Skeletal muscle tissue (tissue), 4 donors: ENCODE measurements around the gene PTP4A2. TPM values are rescaled to one million over a fixed set of nuclear protein-coding genes. Genes with fewer than 3 reads are reported as not detected.

Experiments used
- H3K27ac ChIP-seq: one replicate; pipeline ENCODE4 v1.7.0; 2013; ENCODE audit warnings: mild to moderate bottlenecking, low read depth, low read length, inconsistent platforms
- H3K27me3 ChIP-seq, 3 donors: one replicate each; pipeline ENCODE4 v1.7.0; 2013; ENCODE audit warnings: low read length in 3 of 3; ENCODE audit not compliant: control insufficient read depth in 3 of 3, insufficient read depth in 3 of 3
- H3K36me3 ChIP-seq, 3 donors: one replicate each; pipeline ENCODE4 v1.7.0; 2013; ENCODE audit warnings: low read length in 3 of 3; ENCODE audit not compliant: control insufficient read depth in 3 of 3, insufficient read depth in 3 of 3
- H3K4me1 ChIP-seq, 3 donors: one replicate each; pipeline ENCODE4 v1.7.0; 2013; ENCODE audit warnings: low read length in 3 of 3, mild to moderate bottlenecking in 3 of 3; ENCODE audit not compliant: control insufficient read depth in 3 of 3, insufficient read depth in 3 of 3
- H3K4me3 ChIP-seq, 3 donors: one replicate each; pipeline ENCODE4 v1.7.0; 2013; ENCODE audit warnings: low read length in 3 of 3
- H3K9ac ChIP-seq, 3 donors: one replicate each; pipeline ENCODE4 v1.7.0; 2013; ENCODE audit warnings: low read length in 3 of 3, mild to moderate bottlenecking in 3 of 3, moderate library complexity in 2 of 3, low read depth in 1 of 3
- H3K9me3 ChIP-seq, 3 donors: one replicate each; pipeline ENCODE4 v1.7.0; 2013; ENCODE audit warnings: low read length in 3 of 3; ENCODE audit not compliant: control insufficient read depth in 3 of 3
- total RNA-seq: library from RNA; depleted of rRNA; stranded (reverse); fragments of >200 nt; gene quantifications from one replicate; pipeline ENCODE4 v1.2.3, GENCODE V29; 2014
- donor health status: Osteomylitis.

PTP4A2 gene
- total RNA-seq, 1 donor from 2014 or later: 457 TPM

GRCh38 chr1:31877544-31877943 lies 60.6 kb downstream of the PTP4A2 start:
- Histone ChIP-seq H3K9ac (no peak overlapping the region), H3K27ac (no peak overlapping the region), H3K9me3 (no peaks in the 10 kb centered on the region), H3K36me3 (no peaks in the 10 kb centered on the region), H3K27me3 (no peaks in the 10 kb centered on the region), H3K4me3 (no peak overlapping the region), H3K4me1 (peaks cover 0 to 9% (median 0%) of the 10 kb centered on the region in 3 donors)

- H3K36me3 ChIP-seq: no peaks in the 10 kb centered on the region
- H3K4me3 ChIP-seq: no peak overlapping the region
- no peaks in the 10 kb centered on the region for H3K9me3 ChIP-seq
- H3K4me1 ChIP-seq: peaks cover 0 to 2% (median 0%) of the 10 kb centered on the region in 3 donors
- H3K9ac ChIP-seq: no peak overlapping the region
- H3K27me3 ChIP-seq: no peaks in the 10 kb centered on the region
- no peak overlapping the region for H3K27ac ChIP-seq
Observed at GRCh38 chr1:31875636-31876236, 62.4 kb downstream of the PTP4A2 start.

- Histone ChIP-seq H3K9me3 (no peaks in the 10 kb centered on the region), H3K27me3 (no peaks in the 10 kb centered on the region)
Observed at GRCh38 chr1:31874942-31875341, 63.2 kb downstream of the PTP4A2 start.

GRCh38 chr1:31872658-31873636 lies 65.2 kb downstream of the PTP4A2 start:
- H3K27me3 ChIP-seq: no peaks in the 10 kb centered on the region
- no peaks in the 10 kb centered on the region for H3K36me3 ChIP-seq
- H3K9ac ChIP-seq: no peak overlapping the region
- H3K4me3 ChIP-seq: no peak overlapping the region
- no peaks in the 10 kb centered on the region for H3K4me1 ChIP-seq
- no peaks in the 10 kb centered on the region for H3K9me3 ChIP-seq
- no peak overlapping the region for H3K27ac ChIP-seq

More at GRCh38 chr1:31874942-31875341, 63.2 kb downstream of the PTP4A2 start:
- Histone ChIP-seq H3K4me1 (no peaks in the 10 kb centered on the region), H3K9ac (no peak overlapping the region), H3K27ac (no peak overlapping the region), H3K4me3 (no peak overlapping the region), H3K36me3 (no peaks in the 10 kb centered on the region)

GRCh38 chr1:31871703-31872102 lies 66.5 kb downstream of the PTP4A2 start:
- Histone ChIP-seq H3K9ac (no peak overlapping the region), H3K27ac (no peak overlapping the region), H3K27me3 (no peaks in the 10 kb centered on the region), H3K36me3 (no peaks in the 10 kb centered on the region), H3K4me1 (no peaks in the 10 kb centered on the region), H3K4me3 (no peak overlapping the region), H3K9me3 (no peaks in the 10 kb centered on the region)

- Histone ChIP-seq H3K9ac (no peak overlapping the region), H3K27ac (no peak overlapping the region), H3K36me3 (no peaks in the 10 kb centered on the region), H3K9me3 (no peaks in the 10 kb centered on the region), H3K4me1 (no peaks in the 10 kb centered on the region), H3K27me3 (no peaks in the 10 kb centered on the region), H3K4me3 (no peak overlapping the region)
Observed at GRCh38 chr1:31870086-31870736, 68.0 kb downstream of the PTP4A2 start.

- H3K4me1 ChIP-seq: no peaks in the 10 kb centered on the region
- H3K27ac ChIP-seq: no peak overlapping the region
- no peaks in the 10 kb centered on the region for H3K36me3 ChIP-seq
- H3K9me3 ChIP-seq: no peaks in the 10 kb centered on the region
- H3K27me3 ChIP-seq: no peaks in the 10 kb centered on the region
- H3K9ac ChIP-seq: no peak overlapping the region
- H3K4me3 ChIP-seq: no peak overlapping the region
Observed at GRCh38 chr1:31869449-31869848, 68.7 kb downstream of the PTP4A2 start.

GRCh38 chr1:31868862-31869261 lies 69.3 kb downstream of the PTP4A2 start:
- Histone ChIP-seq H3K4me1 (no peaks in the 10 kb centered on the region), H3K27me3 (no peaks in the 10 kb centered on the region), H3K36me3 (no peaks in the 10 kb centered on the region), H3K4me3 (no peak overlapping the region), H3K9ac (no peak overlapping the region), H3K27ac (no peak overlapping the region), H3K9me3 (no peaks in the 10 kb centered on the region)

- H3K4me3 ChIP-seq: no peak overlapping the region
- H3K4me1 ChIP-seq: no peaks in the 10 kb centered on the region
- no peak overlapping the region for H3K27ac ChIP-seq
- no peaks in the 10 kb centered on the region for H3K36me3 ChIP-seq
- no peak overlapping the region for H3K9ac ChIP-seq
- H3K27me3 ChIP-seq: no peaks in the 10 kb centered on the region
- no peaks in the 10 kb centered on the region for H3K9me3 ChIP-seq
Observed at GRCh38 chr1:31867546-31867945, 70.6 kb downstream of the PTP4A2 start.
